Thyroid gland (tissue), 4 donors: Measurements from ENCODE around the gene APP. TPM values are rescaled to one million over a fixed set of nuclear protein-coding genes. Genes with fewer than 3 reads are reported as not detected.

Experiments
- DNase-seq, 2 donors: peaks; one replicate each; pipeline ENCODE4 v3.0.0-alpha.2; 2019
- H3K27ac ChIP-seq, 3 donors: fragments of 200-600 bp; sonication (generic); 1 replicate in 2 of 3; 2 replicates in 1 of 3; pipeline ENCODE4 v1.5.1; 2016 to 2019; ENCODE audit warnings: mild to moderate bottlenecking in 1 of 3, moderate library complexity in 1 of 3
- H3K27me3 ChIP-seq: fragments of 200-600 bp; sonication (generic); one replicate; pipeline ENCODE4 v1.5.1; 2019
- H3K36me3 ChIP-seq, 2 donors: fragments of 200-600 bp; sonication (generic); one replicate each; pipeline ENCODE4 v1.5.1; 2016 to 2019
- H3K4me1 ChIP-seq, 2 donors: fragments of 200-600 bp; sonication (generic); one replicate each; pipeline ENCODE4 v1.5.1; 2017 to 2019
- H3K4me3 ChIP-seq, 3 donors: fragments of 200-600 bp; sonication (generic); replicated peaks in 1 of 3; 1 replicate in 2 of 3; 2 replicates in 1 of 3; pipeline ENCODE4 v1.5.1; 2016; ENCODE audit warnings: mild to moderate bottlenecking in 1 of 3
- H3K9me3 ChIP-seq: fragments of 200-600 bp; sonication (generic); one replicate; pipeline ENCODE4 v1.5.1; 2017
- CTCF ChIP-seq, 6 experiments: fragments of 200-600 bp in 3 of 6; fragments of 450-650 bp in 3 of 6; sonication (generic) in 3 of 6; IDR thresholded peaks; one replicate each; pipeline ENCODE4 v1.5.1; 2016 to 2019; ENCODE audit warnings: antibody characterized with exemption in 6 of 6, mild to moderate bottlenecking in 2 of 6, inconsistent platforms in 1 of 6, moderate library complexity in 1 of 6
- POLR2A ChIP-seq, 2 donors: fragments of 450-650 bp; IDR thresholded peaks; one replicate each; pipeline ENCODE4 v1.6.1; 2017; ENCODE audit warnings: antibody characterized with exemption in 2 of 2, mild to moderate bottlenecking in 2 of 2, moderate library complexity in 1 of 2
- WGBS, 2 donors: methylation state at CpG; one replicate each; pipeline ENCODE4 v1.1.5; 2017; 5-methylcytosine and 5-hydroxymethylcytosine counted together
- intact Hi-C: fragments of 100-400 bp; cut with DNase I; formaldehyde crosslinking; loops from one replicate; pipeline ENCODE4 v1.15.1; 2023
- total RNA-seq, 4 donors: library from RNA; depleted of rRNA; stranded (reverse); fragments of >200 nt; gene quantifications; one replicate each; pipeline ENCODE4 v1.2.3, GENCODE V29; 2016

APP gene
- total RNA-seq, 4 donors from 2014 or later: 513 to 716 (median 676) TPM

GRCh38 chr21:26167593-26167992, 3.0 kb downstream of the APP start:
- 60 to 71% methylated on average over 9 of the region's 9 CpGs for WGBS, 2 donors
- no peak for DNase-seq
- TF ChIP-seq CTCF (IDR thresholded peaks at IDR 0.05) (no peak), POLR2A (IDR thresholded peaks at IDR 0.05) (no peak)
- no peaks in the 10 kb centered on the region for H3K9me3 ChIP-seq
- no peaks in the 10 kb centered on the region for H3K27me3 ChIP-seq
- intact Hi-C loops: no loop called here
- no peaks in the 10 kb centered on the region for H3K36me3 ChIP-seq
- no peak overlapping the region for H3K4me3 ChIP-seq
- peak overlapping the region; percentile 33 to 92 (median 57) for H3K27ac ChIP-seq
- H3K4me1 ChIP-seq: peaks cover 38 to 39% of the 10 kb centered on the region in 2 donors

GRCh38 chr21:26165331-26165730, 5.2 kb downstream of the APP start:
- peak in 1 of 2 donors; percentile 28 for DNase-seq
- Histone ChIP-seq H3K4me3 (no peak overlapping the region), H3K27ac (peak overlapping the region; percentile 38 to 92 (median 57)), H3K27me3 (no peaks in the 10 kb centered on the region), H3K36me3 (no peaks in the 10 kb centered on the region), H3K4me1 (peaks cover 33 to 50% of the 10 kb centered on the region in 2 donors), H3K9me3 (no peaks in the 10 kb centered on the region)
- TF ChIP-seq CTCF (IDR thresholded peaks at IDR 0.05) (no peak), POLR2A (IDR thresholded peaks at IDR 0.05) (no peak)
- intact Hi-C loops: no loop called here
- 77% methylated on average over 5 of the region's 5 CpGs for WGBS, 2 donors

- no peak for TF ChIP-seq POLR2A (IDR thresholded peaks at IDR 0.05)
- no peak for TF ChIP-seq CTCF (IDR thresholded peaks at IDR 0.05)
- H3K36me3 ChIP-seq: no peaks in the 10 kb centered on the region
- intact Hi-C loops: no loop called here
- no peak overlapping the region for H3K4me3 ChIP-seq
- H3K27me3 ChIP-seq: no peaks in the 10 kb centered on the region
- no peaks in the 10 kb centered on the region for H3K9me3 ChIP-seq
- DNase-seq: no peak
- H3K4me1 ChIP-seq: peaks cover 39 to 55% of the 10 kb centered on the region in 2 donors
- 57 to 63% methylated on average over 2 of the region's 2 CpGs for WGBS, 2 donors
- no peak overlapping the region for H3K27ac ChIP-seq
Measured at GRCh38 chr21:26164311-26164710, 6.3 kb downstream of the APP start.

- WGBS, 2 donors: 85 to 88% methylated on average over 4 of the region's 4 CpGs
Measured at GRCh38 chr21:26162081-26162480, 8.5 kb downstream of the APP start.

GRCh38 chr21:26159869-26160268, 10.7 kb downstream of the APP start:
- Histone ChIP-seq H3K4me3 (no peak overlapping the region), H3K27ac (no peak overlapping the region), H3K4me1 (peaks cover 42 to 49% of the 10 kb centered on the region in 2 donors), H3K9me3 (no peaks in the 10 kb centered on the region), H3K27me3 (no peaks in the 10 kb centered on the region), H3K36me3 (no peaks in the 10 kb centered on the region)
- DNase-seq: no peak
- intact Hi-C loops: no loop called here
- TF ChIP-seq POLR2A (IDR thresholded peaks at IDR 0.05): no peak
- no peak for TF ChIP-seq CTCF (IDR thresholded peaks at IDR 0.05)
- WGBS, 2 donors: 91 to 94% methylated on average over 1 of the region's 1 CpG

More at GRCh38 chr21:26162081-26162480, 8.5 kb downstream of the APP start:
- Histone ChIP-seq H3K36me3 (no peaks in the 10 kb centered on the region), H3K27ac (no peak overlapping the region), H3K4me1 (peaks cover 51 to 59% of the 10 kb centered on the region in 2 donors), H3K9me3 (no peaks in the 10 kb centered on the region), H3K4me3 (no peak overlapping the region), H3K27me3 (no peaks in the 10 kb centered on the region)
- intact Hi-C loops: no loop called here
- TF ChIP-seq CTCF (IDR thresholded peaks at IDR 0.05): no peak
- no peak for TF ChIP-seq POLR2A (IDR thresholded peaks at IDR 0.05)
- DNase-seq: no peak
